Right lobe of liver (tissue), 4 donors: ENCODE measurements around the gene SURF1.

ENCODE experiments used
- POLR2A ChIP-seq: fragments of 450-650 bp; IDR thresholded peaks from one replicate; pipeline ENCODE4 v1.6.1; 2017; ENCODE audit warnings: antibody characterized with exemption, mild to moderate bottlenecking
- TF ChIP-seq, protein P1 (sequence below), 4 donors: fragments of 200-600 bp in 3 of 4; fragments of 450-650 bp in 1 of 4; IDR thresholded peaks; one replicate each; pipeline versions ENCODE4 v1.5.1 to v1.8.0; 2016 to 2022; ENCODE audit warnings: antibody characterized with exemption in 4 of 4, mild to moderate bottlenecking in 2 of 4
- donor health status: DM: no; HTN: no; CAD: no.
- donor health status: DM: no; HTN: no; CAD: no.
- donor health status: DM: no; HTN: yes; CAD: no.

DNA sequence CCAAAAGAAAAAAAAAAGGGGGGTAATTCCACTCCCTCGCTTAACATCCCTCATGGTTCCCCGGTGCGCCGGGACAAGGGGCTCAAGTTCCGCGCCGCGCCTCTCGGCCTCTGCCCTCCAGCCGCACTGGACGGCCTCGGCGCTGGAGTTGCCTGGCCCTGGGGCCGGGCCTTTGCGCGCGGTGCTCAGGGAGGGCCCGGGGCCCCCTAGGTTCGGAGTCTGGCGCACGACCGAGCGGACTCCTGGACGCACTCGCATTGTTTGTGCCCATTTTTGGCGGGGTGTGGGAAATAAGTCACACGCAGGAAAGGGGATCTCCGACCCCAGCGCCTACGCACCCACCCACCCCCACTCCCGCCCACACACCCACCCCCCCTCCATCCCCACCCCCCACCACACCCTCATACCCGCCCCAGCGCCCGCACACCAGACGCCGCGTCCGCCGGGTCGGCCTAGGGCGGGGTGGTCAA is 8.7 kb downstream of the SURF1 start:
- TF ChIP-seq, protein P1, sequence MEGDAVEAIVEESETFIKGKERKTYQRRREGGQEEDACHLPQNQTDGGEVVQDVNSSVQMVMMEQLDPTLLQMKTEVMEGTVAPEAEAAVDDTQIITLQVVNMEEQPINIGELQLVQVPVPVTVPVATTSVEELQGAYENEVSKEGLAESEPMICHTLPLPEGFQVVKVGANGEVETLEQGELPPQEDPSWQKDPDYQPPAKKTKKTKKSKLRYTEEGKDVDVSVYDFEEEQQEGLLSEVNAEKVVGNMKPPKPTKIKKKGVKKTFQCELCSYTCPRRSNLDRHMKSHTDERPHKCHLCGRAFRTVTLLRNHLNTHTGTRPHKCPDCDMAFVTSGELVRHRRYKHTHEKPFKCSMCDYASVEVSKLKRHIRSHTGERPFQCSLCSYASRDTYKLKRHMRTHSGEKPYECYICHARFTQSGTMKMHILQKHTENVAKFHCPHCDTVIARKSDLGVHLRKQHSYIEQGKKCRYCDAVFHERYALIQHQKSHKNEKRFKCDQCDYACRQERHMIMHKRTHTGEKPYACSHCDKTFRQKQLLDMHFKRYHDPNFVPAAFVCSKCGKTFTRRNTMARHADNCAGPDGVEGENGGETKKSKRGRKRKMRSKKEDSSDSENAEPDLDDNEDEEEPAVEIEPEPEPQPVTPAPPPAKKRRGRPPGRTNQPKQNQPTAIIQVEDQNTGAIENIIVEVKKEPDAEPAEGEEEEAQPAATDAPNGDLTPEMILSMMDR (IDR thresholded peaks at IDR 0.05) = no peak
- TF ChIP-seq POLR2A = no peak
